ENCODE measurements around the gene KCNK17. TPM values are rescaled to one million over a fixed set of nuclear protein-coding genes. Genes with fewer than 3 reads are reported as not detected.
A peak's percentile ranks its signal among the peaks of the same experiment; 100 is the strongest.

The KCNK17 gene
- total and polyA plus RNA-seq, 2 of the 8 experiments (the other 6 are each of a cell fraction or from before 2014, with no cell fraction given), result 2.9 to 3.4 TPM

- Histone ChIP-seq H2BK15ac (ENCODE audit: low read length) (peak overlapping the region; percentile 95; the same call in 1 of the 2 replicates), H3K79me2 (ENCODE audit: control insufficient read depth in 1 of 2, insufficient read depth in 2 of 2, low read length in 2 of 2) (no peaks in the 10 kb centered on the region), H3K23me2 (ENCODE audit: low read depth, low read length) (peaks cover 2% of the 10 kb centered on the region; the same call in 1 of the 2 replicates), H3K36me3 (ENCODE audit: control insufficient read depth in 2 of 4, insufficient read depth in 4 of 4, low read length in 3 of 4) (no peaks in the 10 kb centered on the region), H3K4me2 (ENCODE audit: insufficient read depth in 1 of 2, low read depth in 2 of 2, low read length in 2 of 2) (peak overlapping the region in 1 of 2 experiments; percentile 55; a peak in 2 of 4 replicates), H2AK5ac (ENCODE audit: low read depth, low read length) (no peak overlapping the region), H3K4me3 (ENCODE audit: extremely low read depth in 1 of 4, insufficient read depth in 2 of 4, low read depth in 3 of 4, low read length in 4 of 4) (no peak overlapping the region), H3K9me3 (ENCODE audit: insufficient read depth in 2 of 2, low read depth in 1 of 2, low read length in 1 of 2) (no peaks in the 10 kb centered on the region), H3K14ac (ENCODE audit: insufficient read length) (no peak overlapping the region), H3K79me1 (ENCODE audit: low read depth, low read length) (no peaks in the 10 kb centered on the region), H2AFZ (ENCODE audit: low read length) (peak overlapping the region; percentile 98), H2BK120ac (replicated peaks; ENCODE audit: low read depth, low read length) (no peak overlapping the region), H3K4ac (replicated peaks; ENCODE audit: insufficient read length, low read depth, low read length) (no peak overlapping the region), H4K8ac (ENCODE audit: extremely low read depth, insufficient read depth, low read length) (no peak overlapping the region), H2BK12ac (ENCODE audit: low read depth, low read length) (peak overlapping the region; percentile 77; the same call in 1 of the 2 replicates), H3K23ac (ENCODE audit: insufficient read length) (no peak overlapping the region), H2BK5ac (ENCODE audit: low read depth, low read length) (peak overlapping the region; percentile 50; the same call in 1 of the 2 replicates), H4K20me1 (replicated peaks in 1 of 2; ENCODE audit: control insufficient read depth in 1 of 2, insufficient read depth in 2 of 2, low read length in 2 of 2) (no peaks in the 10 kb centered on the region), H3K9ac (replicated peaks in 1 of 4; ENCODE audit: extremely low read depth in 1 of 4, low read depth in 3 of 4, low read length in 3 of 4) (no peak overlapping the region), H3K4me1 (replicated peaks in 1 of 4; ENCODE audit: control insufficient read depth in 3 of 4, insufficient read depth in 4 of 4, low read length in 3 of 4) (peaks cover 0 to 7% (median 2%) of the 10 kb centered on the region in 4 experiments; a peak in 4 of 7 replicates), H3K56ac (replicated peaks; ENCODE audit: insufficient read length, low read depth, low read length) (no peak overlapping the region), H3K27me3 (replicated peaks in 1 of 4; ENCODE audit: control insufficient read depth in 3 of 4, extremely low read depth in 1 of 4, insufficient read depth in 3 of 4, low read length in 3 of 4) (no peaks in the 10 kb centered on the region), H2BK20ac (ENCODE audit: low read length) (no peak overlapping the region), H3K27ac (ENCODE audit: low read depth, low read length) (no peak overlapping the region), H4K91ac (replicated peaks; ENCODE audit: insufficient read length, low read length) (peak overlapping the region; percentile 6), H4K5ac (ENCODE audit: insufficient read length, low read depth, low read length) (no peak overlapping the region), H3K18ac (ENCODE audit: extremely low read depth, low read length) (peak overlapping the region; percentile 10)
- FAIRE-seq, result peak; percentile 94
- ChIA-PET CTCF (ENCODE audit: partially characterized antibody) (interaction anchor here (0.5 to 6.3 kb wide), 51 partner anchors 9 to 1479 kb away, joined by 3 to 89 read pairs (median 3); partner anchors contain the start of gene KCNK17), POLR2A (ENCODE audit: partially characterized antibody) (interaction anchor here (0.6 kb wide), 1 partner anchor 536 kb away, joined by 3 read pairs; no protein-coding TSS in a partner anchor)
- DNase-seq (ENCODE audit: low read depth in 1 of 2, low spot score in 2 of 2), result peak; percentile 49 to 88
- WGBS, 2 experiments (ENCODE audit: extremely low coverage in 1 of 2, insufficient coverage in 1 of 2, insufficient read length in 1 of 2, insufficient replicate concordance in 2 of 2, low coverage in 1 of 2, low lambda C conversion rate in 2 of 2, missing lambda C conversion rate in 1 of 2), result 25% methylated on average over 15 of the region's 21 CpGs; no CpG with 5 or more reads in 1 of the 2 experiments
- TF ChIP-seq KDM4A (IDR thresholded peaks at IDR 0.05; ENCODE audit: low read depth, low read length, severe bottlenecking) (peak; percentile 30), EGR1 (IDR thresholded peaks at IDR 0.05; ENCODE audit: borderline replicate concordance, low read depth, low read length) (no peak), POU5F1 (IDR thresholded peaks at IDR 0.05; ENCODE audit: low read depth, low read length) (no peak), CBX8 (IDR thresholded peaks at IDR 0.05; ENCODE audit: borderline replicate concordance, low read depth, low read length) (no peak), BACH1 (IDR thresholded peaks at IDR 0.05; ENCODE audit: low read length) (no peak), SUZ12 (IDR thresholded peaks at IDR 0.05; ENCODE audit: low read length) (no peak), ATF3 (IDR thresholded peaks at IDR 0.05; ENCODE audit: insufficient read depth, low read depth, low read length) (no peak), ATF2 (IDR thresholded peaks at IDR 0.05; ENCODE audit: low read length) (no peak), TBP (IDR thresholded peaks at IDR 0.05; ENCODE audit: low read depth, low read length) (no peak)
These were observed 47.7 kb upstream of the KCNK17 start for GRCh38 chr6:39361657-39362486.

Measured in H1 (cell line).